Measurements from ENCODE around the gene ZNF223. TPM values are rescaled to one million over a fixed set of nuclear protein-coding genes. Genes with fewer than 3 reads are reported as not detected.

The ZNF223 gene
- polyA plus RNA-seq, 1 of the 3 experiments (the other 2 are of a cell fraction): 2.7 TPM

DNA sequence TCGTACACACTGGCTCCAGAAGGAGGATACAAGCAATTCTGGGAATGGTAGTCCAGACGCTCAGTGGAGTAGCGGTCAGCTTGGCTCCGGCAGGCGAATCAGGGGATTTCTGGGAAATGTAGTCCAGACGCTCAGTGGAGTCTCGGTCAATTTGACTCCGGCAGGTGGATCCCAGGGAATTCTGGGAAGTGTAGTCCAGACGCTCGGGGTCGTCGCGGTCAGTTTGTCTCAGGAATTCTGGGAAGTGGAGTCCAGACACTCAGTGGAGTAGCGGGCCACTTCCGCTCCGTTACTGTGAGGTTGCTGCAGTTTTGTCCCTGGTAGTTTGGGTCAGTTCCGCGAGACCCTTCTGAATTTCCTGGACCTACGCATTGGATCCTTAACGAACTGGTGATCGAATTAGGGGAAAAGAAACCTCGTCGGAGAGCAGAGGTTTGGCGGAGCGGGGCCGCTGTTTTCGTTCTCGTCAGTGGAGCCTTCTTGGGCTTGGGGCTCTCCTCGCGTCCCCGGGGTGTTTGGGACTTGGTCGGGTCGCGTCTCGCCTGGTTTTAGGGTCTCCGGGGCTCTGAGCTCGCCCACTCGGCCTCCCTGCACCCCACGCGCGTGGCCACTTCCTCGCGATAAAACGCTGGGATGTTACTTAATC lies 61.4 kb downstream of the ZNF223 start, which contains the start of gene ZNF225 (continued):
- TF ChIP-seq RFX5 (IDR thresholded peaks at IDR 0.05; ENCODE audit: low read length): no peak
- TF ChIP-seq, protein P1, sequence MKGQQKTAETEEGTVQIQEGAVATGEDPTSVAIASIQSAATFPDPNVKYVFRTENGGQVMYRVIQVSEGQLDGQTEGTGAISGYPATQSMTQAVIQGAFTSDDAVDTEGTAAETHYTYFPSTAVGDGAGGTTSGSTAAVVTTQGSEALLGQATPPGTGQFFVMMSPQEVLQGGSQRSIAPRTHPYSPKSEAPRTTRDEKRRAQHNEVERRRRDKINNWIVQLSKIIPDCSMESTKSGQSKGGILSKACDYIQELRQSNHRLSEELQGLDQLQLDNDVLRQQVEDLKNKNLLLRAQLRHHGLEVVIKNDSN (IDR thresholded peaks at IDR 0.05; ENCODE audit: borderline replicate concordance, low read depth): peak; percentile 51; the same call in 1 of the 2 replicates
- no peak; the same call in none of the 2 replicates for TF ChIP-seq MXI1 (IDR thresholded peaks at IDR 0.05; ENCODE audit: low read depth, low read length)
- peak; percentile 88 for TF ChIP-seq GABPA (IDR thresholded peaks at IDR 0.05; ENCODE audit: low read depth)
- TF ChIP-seq, protein P2, sequence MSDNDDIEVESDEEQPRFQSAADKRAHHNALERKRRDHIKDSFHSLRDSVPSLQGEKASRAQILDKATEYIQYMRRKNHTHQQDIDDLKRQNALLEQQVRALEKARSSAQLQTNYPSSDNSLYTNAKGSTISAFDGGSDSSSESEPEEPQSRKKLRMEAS (IDR thresholded peaks at IDR 0.05; ENCODE audit: low read depth): peak; percentile 36; the same call in 1 of the 2 replicates
- TF ChIP-seq FOXJ3 (CRISPR knock-in tag; IDR thresholded peaks at IDR 0.05): no peak
- peak; percentile 69; the same call in 1 of the 2 replicates for TF ChIP-seq YY1 (IDR thresholded peaks at IDR 0.05; ENCODE audit: low read depth)
- TF ChIP-seq NFIC (IDR thresholded peaks at IDR 0.05; ENCODE audit: borderline replicate concordance): peak; percentile 71
- TF ChIP-seq TAF1 (IDR thresholded peaks at IDR 0.05; ENCODE audit: borderline replicate concordance, low read depth, low read length): peak; percentile 36; the same call in 1 of the 2 replicates
- peak; percentile 67 for TF ChIP-seq POLR2AphosphoS5 (IDR thresholded peaks at IDR 0.05; ENCODE audit: low read depth, low read length)
- no peak for TF ChIP-seq RCOR1 (IDR thresholded peaks at IDR 0.05; ENCODE audit: low read length)
- no peak for TF ChIP-seq FOXM1 (IDR thresholded peaks at IDR 0.05; ENCODE audit: low read depth)

DNA sequence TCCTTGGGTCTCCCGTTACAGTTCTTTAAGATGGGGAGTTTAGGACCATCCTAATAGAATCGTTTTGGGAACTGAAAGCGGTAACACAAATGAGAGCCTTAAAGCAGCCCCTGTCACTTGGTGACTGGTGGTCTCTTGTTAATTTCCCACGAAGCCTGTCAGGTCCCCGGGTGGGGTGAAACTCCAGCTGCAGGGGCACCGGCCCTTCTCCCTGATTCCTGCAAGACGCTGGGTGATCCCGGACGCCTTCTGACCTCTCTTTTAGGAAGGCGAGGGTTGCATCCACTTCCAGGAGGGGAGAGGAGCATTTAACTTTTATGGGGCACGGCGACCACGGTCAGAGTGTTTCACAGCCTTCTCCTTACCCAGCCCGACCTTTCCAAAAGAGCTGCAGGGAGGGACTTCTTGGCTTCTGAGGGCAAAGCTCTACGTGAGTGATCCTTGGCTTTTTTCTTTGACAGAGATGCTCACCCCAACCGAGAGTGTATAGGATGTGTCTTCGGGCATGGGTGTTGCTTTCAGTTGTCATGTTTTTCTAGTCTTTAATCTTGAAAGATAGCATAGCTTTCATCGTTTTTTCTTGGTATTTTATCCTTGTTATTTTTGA lies 62.1 kb downstream of the ZNF223 start:
- DNase-seq: peak; percentile 30
- WGBS (ENCODE audit: low lambda C conversion rate): 8% methylated on average over 16 of the region's 18 CpGs
- H3K4me3 ChIP-seq (ENCODE audit: low read depth in 2 of 2, low read length in 1 of 2): peak overlapping the region; percentile 80 to 96
- no peaks in the 10 kb centered on the region for H3K9me2 ChIP-seq
- H3K9ac ChIP-seq: peak overlapping the region; percentile 74
- peaks cover 30 to 31% of the 10 kb centered on the region in 2 experiments for H3K36me3 ChIP-seq (replicated peaks in 1 of 2; ENCODE audit: control insufficient read depth in 1 of 2, insufficient read depth in 2 of 2, low read length in 1 of 2)
- H3K27me3 ChIP-seq (ENCODE audit: insufficient read depth): no peaks in the 10 kb centered on the region
- peaks cover 0 to 7% of the 10 kb centered on the region in 2 experiments; a peak in 1 of 4 replicates for H3K4me1 ChIP-seq (ENCODE audit: control insufficient read depth in 1 of 2, insufficient read depth in 2 of 2, low read depth in 1 of 2, low read length in 1 of 2)
- ChIA-PET POLR2A (interaction anchor here (2.0 kb wide), 1 partner anchor 51 kb away, joined by 12 read pairs; the partner anchor contains the start of gene ZNF226), CTCF (interaction anchor here (1.0 to 1.6 kb wide), 2 partner anchors 42 to 98 kb away, joined by 3 to 5 read pairs; partner anchors contain the start of genes ZNF227 and ZNF284)
- H3K79me2 ChIP-seq (ENCODE audit: insufficient read depth): peaks cover 13% of the 10 kb centered on the region
- H3F3A ChIP-seq (replicated peaks; ENCODE audit: insufficient read depth): no peaks in the 10 kb centered on the region
- peak overlapping the region; percentile 50 to 84; a peak in 3 of 4 replicates for H3K27ac ChIP-seq (ENCODE audit: low read depth in 2 of 2, low read length in 1 of 2)
- no peaks in the 10 kb centered on the region for H3K9me3 ChIP-seq
- peak overlapping the region; percentile 96 for H2AFZ ChIP-seq (ENCODE audit: low read depth)
- H4K20me1 ChIP-seq (ENCODE audit: insufficient read depth): no peaks in the 10 kb centered on the region
- peak overlapping the region; percentile 82 for H3K4me2 ChIP-seq
- TF ChIP-seq RXRA (IDR thresholded peaks at IDR 0.05; ENCODE audit: borderline replicate concordance, low read depth): no peak
- TF ChIP-seq SMC3 (IDR thresholded peaks at IDR 0.05; ENCODE audit: low read depth, low read length): no peak
- TF ChIP-seq TAF1 (IDR thresholded peaks at IDR 0.05; ENCODE audit: borderline replicate concordance, low read depth, low read length): no peak
- TF ChIP-seq MEF2A (IDR thresholded peaks at IDR 0.05; ENCODE audit: borderline replicate concordance, low read depth): no peak
- TF ChIP-seq GATA2 (CRISPR knock-in tag; IDR thresholded peaks at IDR 0.05): no peak
- TF ChIP-seq, protein P3, sequence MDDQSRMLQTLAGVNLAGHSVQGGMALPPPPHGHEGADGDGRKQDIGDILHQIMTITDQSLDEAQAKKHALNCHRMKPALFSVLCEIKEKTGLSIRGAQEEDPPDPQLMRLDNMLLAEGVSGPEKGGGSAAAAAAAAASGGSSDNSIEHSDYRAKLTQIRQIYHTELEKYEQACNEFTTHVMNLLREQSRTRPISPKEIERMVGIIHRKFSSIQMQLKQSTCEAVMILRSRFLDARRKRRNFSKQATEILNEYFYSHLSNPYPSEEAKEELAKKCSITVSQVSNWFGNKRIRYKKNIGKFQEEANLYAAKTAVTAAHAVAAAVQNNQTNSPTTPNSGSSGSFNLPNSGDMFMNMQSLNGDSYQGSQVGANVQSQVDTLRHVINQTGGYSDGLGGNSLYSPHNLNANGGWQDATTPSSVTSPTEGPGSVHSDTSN (IDR thresholded peaks at IDR 0.05): no peak
- no peak for TF ChIP-seq FOSL2 (IDR thresholded peaks at IDR 0.05; ENCODE audit: borderline replicate concordance, low read depth)
- TF ChIP-seq, protein P4, sequence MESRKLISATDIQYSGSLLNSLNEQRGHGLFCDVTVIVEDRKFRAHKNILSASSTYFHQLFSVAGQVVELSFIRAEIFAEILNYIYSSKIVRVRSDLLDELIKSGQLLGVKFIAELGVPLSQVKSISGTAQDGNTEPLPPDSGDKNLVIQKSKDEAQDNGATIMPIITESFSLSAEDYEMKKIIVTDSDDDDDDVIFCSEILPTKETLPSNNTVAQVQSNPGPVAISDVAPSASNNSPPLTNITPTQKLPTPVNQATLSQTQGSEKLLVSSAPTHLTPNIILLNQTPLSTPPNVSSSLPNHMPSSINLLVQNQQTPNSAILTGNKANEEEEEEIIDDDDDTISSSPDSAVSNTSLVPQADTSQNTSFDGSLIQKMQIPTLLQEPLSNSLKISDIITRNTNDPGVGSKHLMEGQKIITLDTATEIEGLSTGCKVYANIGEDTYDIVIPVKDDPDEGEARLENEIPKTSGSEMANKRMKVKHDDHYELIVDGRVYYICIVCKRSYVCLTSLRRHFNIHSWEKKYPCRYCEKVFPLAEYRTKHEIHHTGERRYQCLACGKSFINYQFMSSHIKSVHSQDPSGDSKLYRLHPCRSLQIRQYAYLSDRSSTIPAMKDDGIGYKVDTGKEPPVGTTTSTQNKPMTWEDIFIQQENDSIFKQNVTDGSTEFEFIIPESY (IDR thresholded peaks at IDR 0.05; ENCODE audit: borderline replicate concordance, low read depth): no peak
- no peak for TF ChIP-seq ELF1 (IDR thresholded peaks at IDR 0.05)
- no peak for TF ChIP-seq EZH2phosphoT487 (IDR thresholded peaks at IDR 0.05; ENCODE audit: borderline replicate concordance, low read depth)
- TF ChIP-seq, protein P5, sequence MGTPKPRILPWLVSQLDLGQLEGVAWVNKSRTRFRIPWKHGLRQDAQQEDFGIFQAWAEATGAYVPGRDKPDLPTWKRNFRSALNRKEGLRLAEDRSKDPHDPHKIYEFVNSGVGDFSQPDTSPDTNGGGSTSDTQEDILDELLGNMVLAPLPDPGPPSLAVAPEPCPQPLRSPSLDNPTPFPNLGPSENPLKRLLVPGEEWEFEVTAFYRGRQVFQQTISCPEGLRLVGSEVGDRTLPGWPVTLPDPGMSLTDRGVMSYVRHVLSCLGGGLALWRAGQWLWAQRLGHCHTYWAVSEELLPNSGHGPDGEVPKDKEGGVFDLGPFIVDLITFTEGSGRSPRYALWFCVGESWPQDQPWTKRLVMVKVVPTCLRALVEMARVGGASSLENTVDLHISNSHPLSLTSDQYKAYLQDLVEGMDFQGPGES (IDR thresholded peaks at IDR 0.05; ENCODE audit: low read depth, low read length): no peak
- no peak for TF ChIP-seq GABPA (IDR thresholded peaks at IDR 0.05; ENCODE audit: low read depth)
- no peak for TF ChIP-seq TEAD4 (IDR thresholded peaks at IDR 0.05; ENCODE audit: borderline replicate concordance, insufficient read depth)
- TF ChIP-seq, protein P1 (IDR thresholded peaks at IDR 0.05; ENCODE audit: borderline replicate concordance, low read depth): no peak
- TF ChIP-seq SIN3A (IDR thresholded peaks at IDR 0.05; ENCODE audit: borderline replicate concordance, low read depth, low read length): no peak

All from SK-N-SH (cell line).